ENCODE results near the gene NLRC3.

GRCh38 chr16:3573146-3573815 lies 3.9 kb downstream of the NLRC3 start:
- no peak for TF ChIP-seq CTCF (conservative IDR thresholded peaks at IDR 0.05; ENCODE audit: low read depth, low read length)
- no peak for TF ChIP-seq EZH2 (IDR thresholded peaks at IDR 0.05; ENCODE audit: borderline replicate concordance, low read depth, low read length, poor library complexity, severe bottlenecking)
